ENCODE data around the gene MRPS18A.

MRPS18A gene

DNA sequence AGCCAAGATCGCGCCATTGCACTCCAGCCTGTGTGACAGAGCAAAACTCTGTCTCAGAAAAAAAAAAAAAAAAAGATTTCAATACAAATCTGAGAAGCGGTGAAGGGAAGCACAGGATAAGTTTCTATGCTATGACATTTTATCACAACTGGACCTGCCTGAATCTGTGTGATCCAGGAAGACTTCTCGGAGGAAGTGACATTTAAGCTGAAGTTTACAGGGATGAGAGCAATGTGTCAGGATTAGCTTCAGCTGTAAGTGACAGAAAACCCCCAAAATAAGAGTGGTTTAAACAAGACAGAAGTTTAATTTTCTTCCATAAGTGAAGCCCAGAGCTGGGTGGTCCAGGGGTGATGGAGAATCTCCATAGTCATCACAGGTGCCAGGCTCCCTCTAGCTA is 33.4 kb upstream of the MRPS18A start:
- TF ChIP-seq CTCF (IDR thresholded peaks at IDR 0.05; ENCODE audit: unreplicated experiment in 3 of 3), result no peak
- Mint-ChIP-seq H3K9me3 (no peaks in the 10 kb centered on the region), H3K36me3 (ENCODE audit: low read depth) (no peaks in the 10 kb centered on the region), H3K4me3 (no peak overlapping the region), H3K27ac (peak overlapping the region; percentile 68 to 87 (median 75)), H3K4me1 (peaks cover 75% of the 10 kb centered on the region), H3K27me3 (ENCODE audit: low read depth) (no peaks in the 10 kb centered on the region)

- Mint-ChIP-seq H3K36me3 (ENCODE audit: low read depth) (no peaks in the 10 kb centered on the region), H3K4me1 (peaks cover 77% of the 10 kb centered on the region), H3K9me3 (no peaks in the 10 kb centered on the region), H3K27ac (no peak overlapping the region), H3K27me3 (ENCODE audit: low read depth) (no peaks in the 10 kb centered on the region), H3K4me3 (no peak overlapping the region)
- no peak for TF ChIP-seq CTCF (IDR thresholded peaks at IDR 0.05; ENCODE audit: unreplicated experiment in 3 of 3)
Measured at GRCh38 chr6:43719511-43719910, 31.9 kb upstream of the MRPS18A start.

- Mint-ChIP-seq H3K9me3 (no peaks in the 10 kb centered on the region), H3K36me3 (ENCODE audit: low read depth) (no peaks in the 10 kb centered on the region), H3K4me1 (peaks cover 78% of the 10 kb centered on the region), H3K27ac (peak overlapping the region; percentile 46 to 96 (median 66)), H3K27me3 (ENCODE audit: low read depth) (no peaks in the 10 kb centered on the region), H3K4me3 (no peak overlapping the region)
- no peak for TF ChIP-seq CTCF (IDR thresholded peaks at IDR 0.05; ENCODE audit: unreplicated experiment in 3 of 3)
Measured at GRCh38 chr6:43718387-43719105, 31.0 kb upstream of the MRPS18A start.

DNA sequence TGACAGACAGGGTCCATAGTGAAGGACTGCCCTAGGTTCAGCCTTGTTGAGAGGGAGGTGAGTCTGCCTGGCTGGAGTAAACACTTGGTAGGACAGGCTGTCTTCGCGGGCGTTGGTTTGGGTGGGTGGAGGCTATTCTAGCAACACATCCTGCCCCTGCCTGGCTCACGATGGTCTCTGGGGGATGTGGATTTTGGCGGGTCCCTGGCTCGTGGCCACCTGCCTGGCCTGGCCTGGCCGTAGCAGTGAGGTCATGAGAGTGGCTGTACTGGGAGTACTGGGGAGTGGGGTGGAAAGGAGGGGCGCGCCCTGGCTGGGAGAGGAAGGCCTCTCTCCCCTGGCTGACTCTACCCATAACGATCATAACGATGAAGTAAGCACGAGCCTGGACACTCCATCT is 30.2 kb upstream of the MRPS18A start:
- Mint-ChIP-seq H3K36me3 (ENCODE audit: low read depth) (no peaks in the 10 kb centered on the region), H3K27me3 (ENCODE audit: low read depth) (no peaks in the 10 kb centered on the region), H3K4me3 (no peak overlapping the region), H3K9me3 (no peaks in the 10 kb centered on the region), H3K27ac (peak overlapping the region in 2 of 3 experiments; percentile 94 to 96), H3K4me1 (peaks cover 72% of the 10 kb centered on the region)
- no peak for TF ChIP-seq CTCF (IDR thresholded peaks at IDR 0.05; ENCODE audit: unreplicated experiment in 3 of 3)

DNA sequence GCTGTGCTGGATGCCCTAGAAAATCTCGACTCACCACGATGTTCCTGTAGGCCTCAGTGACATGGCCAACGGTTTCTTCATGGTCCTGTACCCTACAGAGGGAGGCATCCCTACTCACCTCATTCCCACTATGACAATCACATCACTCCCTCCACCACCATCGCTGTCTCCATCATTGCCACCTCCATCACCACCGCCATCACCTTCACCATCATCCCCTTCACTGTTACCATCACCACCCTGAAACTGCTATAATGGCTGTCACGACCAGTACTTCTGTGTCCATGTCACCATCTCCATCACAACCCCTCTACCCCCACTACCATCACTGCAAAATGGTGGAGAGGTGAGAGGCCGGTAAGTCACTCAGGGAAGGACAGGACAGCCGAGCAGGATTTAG is 29.8 kb upstream of the MRPS18A start:
- Mint-ChIP-seq H3K36me3 (ENCODE audit: low read depth) (no peaks in the 10 kb centered on the region), H3K4me3 (no peak overlapping the region), H3K4me1 (peaks cover 72% of the 10 kb centered on the region), H3K9me3 (no peaks in the 10 kb centered on the region), H3K27me3 (ENCODE audit: low read depth) (peaks cover 2% of the 10 kb centered on the region), H3K27ac (peak overlapping the region; percentile 81 to 96 (median 94))
- TF ChIP-seq CTCF (IDR thresholded peaks at IDR 0.05; ENCODE audit: unreplicated experiment in 3 of 3), result no peak

GRCh38 chr6:43716099-43716498 is 28.5 kb upstream of the MRPS18A start:
- peak overlapping the region; percentile 87 to 96 (median 94) for H3K27ac Mint-ChIP-seq
- H3K4me3 Mint-ChIP-seq, result peak overlapping the region; percentile 24 to 57 (median 40)
- peaks cover 73% of the 10 kb centered on the region for H3K4me1 Mint-ChIP-seq
- H3K27me3 Mint-ChIP-seq (ENCODE audit: low read depth), result peaks cover 5% of the 10 kb centered on the region
- H3K9me3 Mint-ChIP-seq, result no peaks in the 10 kb centered on the region
- no peak for TF ChIP-seq CTCF (IDR thresholded peaks at IDR 0.05; ENCODE audit: unreplicated experiment in 3 of 3)
- H3K36me3 Mint-ChIP-seq (ENCODE audit: low read depth), result no peaks in the 10 kb centered on the region

Data from nephron (organoid).